Neural cell (in vitro differentiated cells): ENCODE measurements around the gene HERPUD1. TPM values are rescaled to one million over a fixed set of nuclear protein-coding genes. Genes with fewer than 3 reads are reported as not detected.

ENCODE experiments used
- H2AFZ ChIP-seq: fragments of 200-600, 300-800 bp; sonication (generic), shearing (Covaris generic); 2 replicates; pipeline ENCODE4 v1.6.0; 2014; ENCODE audit warnings: low read depth, mild to moderate bottlenecking, antibody characterized with exemption, low read length, moderate library complexity
- H3F3A ChIP-seq: fragments of 200-600 bp; shearing (Covaris generic); 2 replicates; pipeline ENCODE4 v1.6.1; 2016; ENCODE audit warnings: mild to moderate bottlenecking, moderate library complexity, mixed read lengths, antibody characterized with exemption, low read length; ENCODE audit not compliant: insufficient read depth, poor library complexity, severe bottlenecking
- H3K27ac ChIP-seq: fragments of 200-600, 300-800 bp; sonication (generic), shearing (Covaris generic); 2 replicates; pipeline ENCODE4 v1.5.1; 2014; ENCODE audit warnings: mild to moderate bottlenecking, low read length, moderate library complexity
- H3K27me3 ChIP-seq: fragments of 300-800, 200-600 bp; sonication (generic), shearing (Covaris generic); 2 replicates; pipeline ENCODE4 v1.6.0; 2014; ENCODE audit warnings: mild to moderate bottlenecking, low read depth, low read length, moderate library complexity; ENCODE audit not compliant: insufficient read depth
- H3K36me3 ChIP-seq: fragments of 300-800, 200-600 bp; sonication (generic), shearing (Covaris generic); 2 replicates; pipeline ENCODE4 v1.5.1; 2014; ENCODE audit warnings: mild to moderate bottlenecking, antibody characterized with exemption, low read length, moderate library complexity; ENCODE audit not compliant: insufficient read depth
- H3K4me2 ChIP-seq: fragments of 300-800, 200-600 bp; sonication (generic), shearing (Covaris generic); 2 replicates; pipeline ENCODE4 v1.6.0; 2014; ENCODE audit warnings: mild to moderate bottlenecking, low read length
- H3K4me3 ChIP-seq: fragments of 300-800, 200-600 bp; sonication (generic), shearing (Covaris generic); 2 replicates; pipeline ENCODE4 v1.5.1; 2014; ENCODE audit warnings: mild to moderate bottlenecking, low read length, moderate library complexity
- H3K79me2 ChIP-seq: fragments of 200-600 bp; shearing (Covaris generic); replicated peaks from 2 replicates; pipeline ENCODE4 v1.6.0; 2014; ENCODE audit warnings: mild to moderate bottlenecking, low read length, moderate library complexity; ENCODE audit not compliant: insufficient read depth
- H3K9ac ChIP-seq: fragments of 300-800, 200-600 bp; sonication (generic), shearing (Covaris generic); 2 replicates; pipeline ENCODE4 v1.6.1; 2016; ENCODE audit warnings: mild to moderate bottlenecking, low read length, mixed read lengths
- H3K9me2 ChIP-seq: fragments of 200-600 bp; shearing (Covaris generic); 2 replicates; pipeline ENCODE4 v1.6.1; 2016; ENCODE audit warnings: mild to moderate bottlenecking, low read length, mixed read lengths; ENCODE audit not compliant: insufficient read depth
- H3K9me3 ChIP-seq: fragments of 200-600, 300-800 bp; sonication (generic), shearing (Covaris generic); 2 replicates; pipeline ENCODE4 v1.6.1; 2016; ENCODE audit warnings: mild to moderate bottlenecking, mixed run types, low read length, moderate library complexity, mixed read lengths
- H4K20me1 ChIP-seq: fragments of 200-600 bp; shearing (Covaris generic); 2 replicates; pipeline ENCODE4 v1.6.1; 2016; ENCODE audit warnings: mild to moderate bottlenecking, mixed run types; ENCODE audit not compliant: insufficient read depth
- EP300 ChIP-seq: fragments of 450-650 bp; conservative IDR thresholded peaks from 2 replicates; pipeline ENCODE4 v1.6.1; 2014; ENCODE audit warnings: antibody characterized with exemption, mild to moderate bottlenecking, moderate library complexity; ENCODE audit not compliant: poor library complexity, severe bottlenecking
- EZH2 ChIP-seq: fragments of 200-600, 300-800 bp; shearing (Covaris generic), sonication (generic); IDR thresholded peaks from 2 replicates; pipeline ENCODE4 v1.6.1; 2014; ENCODE audit warnings: antibody characterized with exemption, low read length, borderline replicate concordance, mild to moderate bottlenecking; ENCODE audit not compliant: insufficient read depth, poor library complexity, severe bottlenecking
- MXI1 ChIP-seq: fragments of 450-650 bp; conservative IDR thresholded peaks from 2 replicates; pipeline ENCODE4 v1.6.1; 2014; ENCODE audit warnings: antibody characterized with exemption, mild to moderate bottlenecking; ENCODE audit not compliant: poor library complexity, severe bottlenecking
- POLR2AphosphoS5 ChIP-seq: IDR thresholded peaks from 2 replicates; pipeline ENCODE4 v1.6.1; 2012
- RAD21 ChIP-seq: fragments of 450-650 bp; conservative IDR thresholded peaks from 2 replicates; pipeline ENCODE4 v1.6.1; 2014; ENCODE audit warnings: antibody characterized with exemption, mild to moderate bottlenecking, moderate library complexity
- SMC3 ChIP-seq: fragments of 450-650 bp; conservative IDR thresholded peaks from 2 replicates; pipeline ENCODE4 v1.6.1; 2014; ENCODE audit warnings: antibody characterized with exemption, mild to moderate bottlenecking, moderate library complexity; ENCODE audit not compliant: poor library complexity
- TAF1 ChIP-seq: IDR thresholded peaks from 2 replicates; pipeline ENCODE4 v1.6.1; 2012; ENCODE audit warnings: low read depth
- polyA plus RNA-seq: library from polyadenylated mRNA; depleted of rRNA; stranded (reverse); fragments of >200 nt; gene quantifications from 2 replicates; pipeline ENCODE4 v1.2.3, GENCODE V29; 2014
- TF ChIP-seq, protein P1 (sequence below): IDR thresholded peaks from 2 replicates; pipeline ENCODE4 v1.6.1; 2012; ENCODE audit warnings: borderline replicate concordance
- TF ChIP-seq, protein P2 (sequence below): fragments of 450-650 bp; IDR thresholded peaks from 2 replicates; pipeline ENCODE4 v1.5.1; 2014; ENCODE audit warnings: antibody characterized with exemption, mild to moderate bottlenecking, moderate library complexity; ENCODE audit not compliant: poor library complexity, severe bottlenecking

The HERPUD1 gene
- polyA plus RNA-seq, 1 donor from 2014 or later = 76.0 TPM

DNA sequence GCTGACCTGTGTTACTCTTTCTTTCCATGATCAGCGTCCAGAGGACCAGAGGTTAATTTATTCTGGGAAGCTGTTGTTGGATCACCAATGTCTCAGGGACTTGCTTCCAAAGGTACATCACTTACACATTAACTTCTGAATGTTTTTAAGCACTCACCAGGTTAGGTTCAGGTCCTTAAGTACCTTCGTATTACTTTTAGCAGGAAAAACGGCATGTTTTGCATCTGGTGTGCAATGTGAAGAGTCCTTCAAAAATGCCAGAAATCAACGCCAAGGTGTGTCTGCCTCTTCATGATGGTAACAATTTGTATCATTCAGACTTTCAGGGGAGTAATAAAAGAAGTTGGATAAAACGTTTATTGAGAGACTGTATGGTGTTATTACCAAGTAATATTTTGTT, 3.3 kb downstream of the HERPUD1 start (continued):
- TF ChIP-seq RAD21 (no peak), POLR2AphosphoS5 (no peak), TAF1 (no peak), MXI1 (no peak)

DNA sequence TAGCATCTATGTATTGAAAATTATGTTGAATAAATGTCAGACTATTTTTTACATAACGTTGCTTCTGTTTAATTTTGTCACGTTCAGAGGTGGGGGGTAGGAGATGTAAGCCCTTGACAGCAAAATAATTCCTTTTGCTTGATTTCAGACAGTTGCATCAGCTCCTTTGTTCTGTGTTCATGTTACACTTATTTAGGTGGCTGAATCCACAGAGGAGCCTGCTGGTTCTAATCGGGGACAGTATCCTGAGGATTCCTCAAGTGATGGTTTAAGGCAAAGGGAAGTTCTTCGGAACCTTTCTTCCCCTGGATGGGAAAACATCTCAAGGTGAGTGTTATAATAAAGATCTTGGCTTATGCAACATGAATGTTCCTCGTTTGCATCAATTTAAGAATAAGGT, 4.5 kb downstream of the HERPUD1 start:
- Histone ChIP-seq H3K9me3 (no peaks in the 10 kb centered on the region), H3K4me3 (peak overlapping the region; percentile 26), H3K9ac (peak overlapping the region; percentile 6), H3K4me2 (peak overlapping the region; percentile 12), H3F3A (no peaks in the 10 kb centered on the region), H2AFZ (no peak overlapping the region), H3K36me3 (peaks cover 4% of the 10 kb centered on the region), H4K20me1 (no peaks in the 10 kb centered on the region), H3K27ac (no peak overlapping the region), H3K9me2 (no peaks in the 10 kb centered on the region), H3K79me2 (peaks cover 24% of the 10 kb centered on the region), H3K27me3 (no peaks in the 10 kb centered on the region)
- TF ChIP-seq EZH2 = no peak
- no peak for TF ChIP-seq TAF1
- TF ChIP-seq RAD21 = no peak
- TF ChIP-seq SMC3 = no peak
- TF ChIP-seq POLR2AphosphoS5 = no peak
- TF ChIP-seq, protein P1, sequence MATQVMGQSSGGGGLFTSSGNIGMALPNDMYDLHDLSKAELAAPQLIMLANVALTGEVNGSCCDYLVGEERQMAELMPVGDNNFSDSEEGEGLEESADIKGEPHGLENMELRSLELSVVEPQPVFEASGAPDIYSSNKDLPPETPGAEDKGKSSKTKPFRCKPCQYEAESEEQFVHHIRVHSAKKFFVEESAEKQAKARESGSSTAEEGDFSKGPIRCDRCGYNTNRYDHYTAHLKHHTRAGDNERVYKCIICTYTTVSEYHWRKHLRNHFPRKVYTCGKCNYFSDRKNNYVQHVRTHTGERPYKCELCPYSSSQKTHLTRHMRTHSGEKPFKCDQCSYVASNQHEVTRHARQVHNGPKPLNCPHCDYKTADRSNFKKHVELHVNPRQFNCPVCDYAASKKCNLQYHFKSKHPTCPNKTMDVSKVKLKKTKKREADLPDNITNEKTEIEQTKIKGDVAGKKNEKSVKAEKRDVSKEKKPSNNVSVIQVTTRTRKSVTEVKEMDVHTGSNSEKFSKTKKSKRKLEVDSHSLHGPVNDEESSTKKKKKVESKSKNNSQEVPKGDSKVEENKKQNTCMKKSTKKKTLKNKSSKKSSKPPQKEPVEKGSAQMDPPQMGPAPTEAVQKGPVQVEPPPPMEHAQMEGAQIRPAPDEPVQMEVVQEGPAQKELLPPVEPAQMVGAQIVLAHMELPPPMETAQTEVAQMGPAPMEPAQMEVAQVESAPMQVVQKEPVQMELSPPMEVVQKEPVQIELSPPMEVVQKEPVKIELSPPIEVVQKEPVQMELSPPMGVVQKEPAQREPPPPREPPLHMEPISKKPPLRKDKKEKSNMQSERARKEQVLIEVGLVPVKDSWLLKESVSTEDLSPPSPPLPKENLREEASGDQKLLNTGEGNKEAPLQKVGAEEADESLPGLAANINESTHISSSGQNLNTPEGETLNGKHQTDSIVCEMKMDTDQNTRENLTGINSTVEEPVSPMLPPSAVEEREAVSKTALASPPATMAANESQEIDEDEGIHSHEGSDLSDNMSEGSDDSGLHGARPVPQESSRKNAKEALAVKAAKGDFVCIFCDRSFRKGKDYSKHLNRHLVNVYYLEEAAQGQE = no peak
- TF ChIP-seq MXI1 = no peak

DNA sequence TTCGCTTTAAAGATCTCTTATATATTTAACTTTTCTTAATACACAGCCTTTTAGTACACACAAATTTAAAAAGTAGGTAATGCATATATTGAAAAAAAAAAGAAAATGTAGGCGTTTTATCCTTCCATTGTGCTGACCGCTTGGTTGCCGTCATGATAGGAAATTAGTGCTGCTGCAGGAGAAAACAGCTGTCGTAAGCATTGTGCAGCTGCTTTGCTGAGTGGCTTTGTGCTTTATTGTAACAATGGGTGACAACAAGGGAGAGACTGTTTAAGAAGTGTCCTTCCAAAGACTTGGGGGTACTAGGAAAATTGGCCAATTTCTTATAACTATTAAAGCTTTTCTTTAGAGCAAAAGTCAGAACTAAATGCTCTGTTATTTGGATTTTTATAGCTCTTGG, 5.0 kb downstream of the HERPUD1 start:
- H3K4me2 ChIP-seq = no peak overlapping the region
- H3F3A ChIP-seq = no peaks in the 10 kb centered on the region
- no peaks in the 10 kb centered on the region for H3K27me3 ChIP-seq
- no peak overlapping the region for H2AFZ ChIP-seq
- no peak overlapping the region for H3K27ac ChIP-seq
- peaks cover 24% of the 10 kb centered on the region for H3K79me2 ChIP-seq
- H3K9me2 ChIP-seq = no peaks in the 10 kb centered on the region
- peaks cover 4% of the 10 kb centered on the region for H3K36me3 ChIP-seq
- peak overlapping the region; percentile 2 for H3K9ac ChIP-seq
- H3K9me3 ChIP-seq = no peaks in the 10 kb centered on the region
- TF ChIP-seq SMC3 (no peak), POLR2AphosphoS5 (no peak), MXI1 (no peak), TAF1 (no peak), EP300 (no peak)
- TF ChIP-seq, protein P2, sequence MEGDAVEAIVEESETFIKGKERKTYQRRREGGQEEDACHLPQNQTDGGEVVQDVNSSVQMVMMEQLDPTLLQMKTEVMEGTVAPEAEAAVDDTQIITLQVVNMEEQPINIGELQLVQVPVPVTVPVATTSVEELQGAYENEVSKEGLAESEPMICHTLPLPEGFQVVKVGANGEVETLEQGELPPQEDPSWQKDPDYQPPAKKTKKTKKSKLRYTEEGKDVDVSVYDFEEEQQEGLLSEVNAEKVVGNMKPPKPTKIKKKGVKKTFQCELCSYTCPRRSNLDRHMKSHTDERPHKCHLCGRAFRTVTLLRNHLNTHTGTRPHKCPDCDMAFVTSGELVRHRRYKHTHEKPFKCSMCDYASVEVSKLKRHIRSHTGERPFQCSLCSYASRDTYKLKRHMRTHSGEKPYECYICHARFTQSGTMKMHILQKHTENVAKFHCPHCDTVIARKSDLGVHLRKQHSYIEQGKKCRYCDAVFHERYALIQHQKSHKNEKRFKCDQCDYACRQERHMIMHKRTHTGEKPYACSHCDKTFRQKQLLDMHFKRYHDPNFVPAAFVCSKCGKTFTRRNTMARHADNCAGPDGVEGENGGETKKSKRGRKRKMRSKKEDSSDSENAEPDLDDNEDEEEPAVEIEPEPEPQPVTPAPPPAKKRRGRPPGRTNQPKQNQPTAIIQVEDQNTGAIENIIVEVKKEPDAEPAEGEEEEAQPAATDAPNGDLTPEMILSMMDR = no peak
- peak overlapping the region; percentile 26 for H3K4me3 ChIP-seq
- H4K20me1 ChIP-seq = no peaks in the 10 kb centered on the region
